GM23248 (cell line): ENCODE results near the gene TMED1. TPM values are rescaled to one million over a fixed set of nuclear protein-coding genes. Genes with fewer than 3 reads are reported as not detected.
A peak's percentile ranks its signal among the peaks of the same experiment; 100 is the strongest.

Experiments used
- DNase-seq: peaks from one replicate; pipeline ENCODE4 v3.0.0-alpha.2; 2015
- H2AFZ ChIP-seq: fragments of 200-600 bp; sonication (generic); 2 replicates; pipeline ENCODE4 v1.6.1; 2016; ENCODE audit warnings: antibody characterized with exemption
- H3F3A ChIP-seq: fragments of 200-600 bp; sonication (generic); 2 replicates; pipeline ENCODE4 v1.6.1; 2016; ENCODE audit warnings: mild to moderate bottlenecking, antibody characterized with exemption, mixed run types; ENCODE audit not compliant: insufficient read depth
- H3K27ac ChIP-seq: fragments of 200-600 bp; sonication (generic); 2 replicates; pipeline ENCODE4 v1.5.1; 2016; ENCODE audit warnings: mild to moderate bottlenecking
- H3K27me3 ChIP-seq: fragments of 200-600 bp; sonication (generic); replicated peaks from 2 replicates; pipeline ENCODE4 v1.6.1; 2016; ENCODE audit warnings: mild to moderate bottlenecking; ENCODE audit not compliant: insufficient read depth
- H3K36me3 ChIP-seq: fragments of 200-600 bp; sonication (generic); 2 replicates; pipeline ENCODE4 v1.6.1; 2016; ENCODE audit warnings: low read depth, mild to moderate bottlenecking
- H3K4me1 ChIP-seq: fragments of 200-600 bp; sonication (generic); 2 replicates; pipeline ENCODE4 v1.6.1; 2016; ENCODE audit warnings: mild to moderate bottlenecking; ENCODE audit not compliant: insufficient read depth
- H3K4me2 ChIP-seq: fragments of 200-600 bp; sonication (generic); one replicate; pipeline ENCODE4 v1.6.1; 2016; ENCODE audit warnings: mild to moderate bottlenecking; ENCODE audit not compliant: unreplicated experiment
- H3K4me3 ChIP-seq: fragments of 200-600 bp; sonication (generic); 2 replicates; pipeline ENCODE4 v1.5.1; 2016; ENCODE audit warnings: mild to moderate bottlenecking
- H3K79me2 ChIP-seq: fragments of 200-600 bp; sonication (generic); 2 replicates; pipeline ENCODE4 v1.6.1; 2016; ENCODE audit warnings: mild to moderate bottlenecking; ENCODE audit not compliant: insufficient read depth
- H3K9ac ChIP-seq: fragments of 200-600 bp; sonication (generic); 2 replicates; pipeline ENCODE4 v1.6.1; 2016; ENCODE audit warnings: mild to moderate bottlenecking
- H3K9me2 ChIP-seq: fragments of 200-600 bp; sonication (generic); 2 replicates; pipeline ENCODE4 v1.6.1; 2016; ENCODE audit warnings: mixed run types, mild to moderate bottlenecking, moderate library complexity; ENCODE audit not compliant: insufficient read depth
- H3K9me3 ChIP-seq: fragments of 200-600 bp; sonication (generic); one replicate; pipeline ENCODE4 v1.6.1; 2017; ENCODE audit warnings: low read depth
- H4K20me1 ChIP-seq: fragments of 200-600 bp; sonication (generic); 2 replicates; pipeline ENCODE4 v1.6.0; 2016; ENCODE audit not compliant: insufficient read depth
- EZH2 ChIP-seq: fragments of 200-600 bp; sonication (generic); IDR thresholded peaks from 2 replicates; pipeline ENCODE4 v1.6.1; 2018; ENCODE audit warnings: antibody characterized with exemption, mild to moderate bottlenecking; ENCODE audit not compliant: insufficient read depth, poor library complexity, severe bottlenecking
- EZH2phosphoT487 ChIP-seq: fragments of 200-600 bp; sonication (generic); IDR thresholded peaks from 2 replicates; pipeline ENCODE4 v1.6.1; 2018; ENCODE audit warnings: antibody characterized with exemption, moderate library complexity, mild to moderate bottlenecking, low read depth; ENCODE audit not compliant: insufficient read depth
- WGBS, 2 experiments: methylation state at CpG; one replicate each; pipeline ENCODE4 v1.1.6; 2015 to 2017; ENCODE audit warnings: low lambda C conversion rate in 2 of 2, low coverage in 1 of 2; ENCODE audit errors: missing lambda C conversion rate in 2 of 2; 5-methylcytosine and 5-hydroxymethylcytosine counted together
- in situ Hi-C: fragments of 300-500 bp; cut with MboI; formaldehyde crosslinking; loops from 2 replicates; pipeline ENCODE4 v1.15.0; 2020
- polyA plus RNA-seq: library from polyadenylated mRNA; unstranded; fragments of >200 nt; fragmentation: Nextera tagmentation; extraction: Ambion mirVana; gene quantifications from 2 replicates; pipeline ENCODE4 v1.2.1, GENCODE V29; 2016
- total RNA-seq: library from RNA; depleted of rRNA; stranded (reverse); fragments of >200 nt; shearing (Covaris generic); gene quantifications from 2 replicates; pipeline ENCODE4 v1.2.3, GENCODE V29; 2014

The TMED1 gene
- total and polyA plus RNA-seq, 2 experiments from 2014 or later, result 66.4 to 68.2 TPM

DNA sequence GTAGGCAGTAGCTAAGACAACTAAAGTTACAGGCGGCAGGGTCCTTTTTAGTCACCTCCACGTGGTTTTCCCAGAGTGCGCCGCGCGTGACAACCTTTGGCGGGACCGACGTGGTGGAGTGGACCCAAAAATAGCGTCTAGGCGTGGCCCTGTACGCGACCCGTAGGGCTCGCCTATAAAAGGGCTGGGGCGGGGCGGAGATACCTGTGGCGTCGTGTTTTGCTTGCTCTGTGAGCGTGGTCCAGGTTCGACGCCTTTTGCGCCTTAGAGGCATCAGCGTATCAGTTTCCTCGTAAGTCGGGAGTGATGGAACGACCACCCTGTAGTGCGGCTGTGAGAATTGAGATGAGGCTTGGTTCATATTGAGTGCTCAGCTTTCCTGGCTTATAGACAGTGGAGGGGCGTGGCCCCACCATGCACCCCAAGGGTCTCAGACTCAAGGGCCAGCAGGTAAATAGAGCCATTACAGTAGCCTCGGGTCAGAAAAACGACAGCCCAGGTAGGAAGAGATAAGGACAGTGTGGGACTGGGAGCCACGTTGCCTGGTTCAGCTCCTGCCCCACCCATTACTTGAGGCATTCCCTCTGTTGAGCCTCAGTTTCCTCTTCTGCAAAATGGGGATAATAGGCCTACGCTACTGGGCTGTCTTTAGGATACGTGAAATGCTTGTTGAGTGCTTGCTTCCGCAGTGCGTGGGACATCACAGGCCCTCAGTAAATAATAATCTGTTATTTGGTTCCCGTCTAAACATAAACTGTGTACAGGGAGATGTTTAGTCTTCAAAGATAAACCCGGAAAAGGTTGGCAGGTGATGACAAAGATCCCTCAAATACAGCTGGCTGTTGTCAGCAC is 693 bp upstream of the TMED1 start:
- H3K9ac ChIP-seq, result peak overlapping the region; percentile 93
- H3K27me3 ChIP-seq, result no peaks in the 10 kb centered on the region
- H3K4me2 ChIP-seq, result peak overlapping the region; percentile 73
- H3K9me2 ChIP-seq, result no peaks in the 10 kb centered on the region
- TF ChIP-seq EZH2phosphoT487 (no peak), EZH2 (no peak)
- peak; percentile 91 for DNase-seq
- H3K79me2 ChIP-seq, result no peaks in the 10 kb centered on the region
- H3K36me3 ChIP-seq, result no peaks in the 10 kb centered on the region
- H2AFZ ChIP-seq, result peak overlapping the region; percentile 89
- WGBS, 2 experiments, result 32 to 36% methylated on average over 38 of the region's 38 CpGs
- H3K27ac ChIP-seq, result peak overlapping the region; percentile 96
- H4K20me1 ChIP-seq, result no peaks in the 10 kb centered on the region
- in situ Hi-C loops, result no loop called here
- H3F3A ChIP-seq, result peaks cover 7% of the 10 kb centered on the region; the same call in 1 of the 2 replicates
- H3K9me3 ChIP-seq, result no peaks in the 10 kb centered on the region
- H3K4me3 ChIP-seq, result peak overlapping the region; percentile 81
- H3K4me1 ChIP-seq, result 0 out of 2 replicates have a peak, but pooled peaks cover 6% of the 10 kb centered on the region

DNA sequence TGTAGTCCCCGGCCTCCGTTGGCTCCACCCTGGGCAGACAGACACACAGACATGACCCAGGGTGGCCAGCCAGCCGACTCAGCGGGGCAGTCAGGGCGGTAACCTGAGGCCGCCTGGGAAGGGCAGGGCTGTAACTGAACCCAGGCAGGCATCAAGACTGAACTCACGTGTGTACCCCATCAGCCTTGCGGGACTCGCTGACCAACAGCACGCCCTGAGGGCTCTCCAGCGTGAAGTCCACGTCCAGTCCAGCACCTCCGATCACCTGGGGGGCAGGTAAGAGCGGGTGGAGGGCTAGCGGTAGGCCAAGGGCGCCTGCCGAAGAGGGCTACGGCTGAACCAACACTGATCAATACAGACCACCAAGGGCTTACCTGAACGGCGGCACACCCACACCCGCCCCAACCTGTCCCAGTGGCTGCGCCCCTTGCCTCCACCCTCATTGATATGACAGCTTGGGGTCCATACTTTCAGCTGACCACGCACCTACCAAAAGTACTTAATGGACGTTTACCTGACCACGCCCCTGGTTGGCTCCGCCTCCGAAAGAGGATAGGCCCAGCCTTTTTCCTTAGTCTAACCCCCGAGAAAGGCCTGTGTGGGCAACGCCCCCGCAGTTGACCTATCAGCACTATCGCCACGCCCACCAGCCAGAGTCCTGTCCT is 791 bp downstream of the TMED1 start:
- peaks cover 7% of the 10 kb centered on the region; the same call in 1 of the 2 replicates for H3F3A ChIP-seq
- 33 to 34% methylated on average over 32 of the region's 32 CpGs for WGBS, 2 experiments
- H3K4me1 ChIP-seq, result 0 out of 2 replicates have a peak, but pooled peaks cover 6% of the 10 kb centered on the region
- H3K9me3 ChIP-seq, result no peaks in the 10 kb centered on the region
- H3K4me3 ChIP-seq, result peak overlapping the region; percentile 81
- peak overlapping the region; percentile 74 for H3K4me2 ChIP-seq
- H3K9ac ChIP-seq, result peak overlapping the region; percentile 44; the same call in 1 of the 2 replicates
- peak overlapping the region; percentile 11; the same call in 1 of the 2 replicates for H3K27ac ChIP-seq
- in situ Hi-C loops, result no loop called here
- H3K9me2 ChIP-seq, result no peaks in the 10 kb centered on the region
- TF ChIP-seq EZH2phosphoT487 (no peak), EZH2 (no peak)
- H2AFZ ChIP-seq, result peak overlapping the region; percentile 28; the same call in 1 of the 2 replicates
- no peaks in the 10 kb centered on the region for H3K79me2 ChIP-seq
- no peaks in the 10 kb centered on the region for H3K36me3 ChIP-seq
- DNase-seq, result peak; percentile 31
- H4K20me1 ChIP-seq, result no peaks in the 10 kb centered on the region
- H3K27me3 ChIP-seq, result no peaks in the 10 kb centered on the region

DNA sequence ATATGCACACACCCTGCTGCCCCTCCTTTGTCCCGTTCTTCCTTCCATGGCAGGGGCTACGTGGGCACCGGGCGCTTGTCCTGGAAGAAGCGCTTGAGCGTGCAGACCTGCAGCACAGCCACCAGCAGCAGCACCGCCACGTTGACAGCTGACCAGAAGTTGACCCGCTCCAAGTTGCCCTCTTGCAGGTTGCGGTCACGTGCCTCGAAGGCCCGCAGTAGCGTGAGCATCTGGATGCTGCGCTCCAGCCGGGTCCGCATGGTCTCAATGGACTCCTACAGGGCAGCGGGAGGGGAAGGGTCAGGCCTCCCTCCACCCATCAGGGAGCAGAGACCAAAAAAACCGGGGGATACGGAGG is 3.1 kb downstream of the TMED1 start:
- Histone ChIP-seq H3K4me1 (0 out of 2 replicates have a peak, but pooled peaks cover 6% of the 10 kb centered on the region), H3K79me2 (no peaks in the 10 kb centered on the region), H3K4me2 (no peak overlapping the region), H3K9ac (no peak overlapping the region), H4K20me1 (no peaks in the 10 kb centered on the region), H3K27me3 (no peaks in the 10 kb centered on the region), H2AFZ (no peak overlapping the region), H3K9me2 (no peaks in the 10 kb centered on the region), H3K4me3 (no peak overlapping the region), H3K9me3 (no peaks in the 10 kb centered on the region), H3K27ac (no peak overlapping the region), H3K36me3 (no peaks in the 10 kb centered on the region), H3F3A (peaks cover 7% of the 10 kb centered on the region; the same call in 1 of the 2 replicates)
- in situ Hi-C loops, result no loop called here
- DNase-seq, result no peak
- WGBS, 2 experiments, result 86 to 90% methylated on average over 20 of the region's 20 CpGs
- TF ChIP-seq EZH2phosphoT487 (no peak), EZH2 (no peak)
